T-helper 1 cell treated with Interleukin-12 subunit alpha and Interleukin-12 subunit beta and Interleukin-4 antibody, amounts not matched to agents 30 ng/mL and 1 ng/mL, for 36 hours (primary cell): ENCODE data around the gene EFEMP1. TPM values are rescaled to one million over a fixed set of nuclear protein-coding genes. Genes with fewer than 3 reads are reported as not detected.
"Not testable (repeated sequence)": the region's sequence is repeated elsewhere in the genome, so short reads cannot be mapped to it uniquely, and the experiment has no call there.

Experiments
- intact Hi-C: fragments of 100-400 bp; cut with micrococcal nuclease; formaldehyde crosslinking; loops from one replicate; pipeline ENCODE4 v1.15.1; 2024
- total RNA-seq: library from RNA; stranded (reverse); gene quantifications from 2 replicates; pipeline ENCODE4 v1.2.3, GENCODE V29; 2022

The EFEMP1 gene
- total RNA-seq, 1 donor from 2014 or later, result not detected

GRCh38 chr2:55865096-55865835 lies 58.3 kb downstream of the EFEMP1 start:
- intact Hi-C loops, result no loop called here

GRCh38 chr2:55864351-55865084 lies 59.1 kb downstream of the EFEMP1 start:
- intact Hi-C loops, result no loop called here

GRCh38 chr2:55862673-55863390 lies 60.8 kb downstream of the EFEMP1 start:
- intact Hi-C loops, result no loop called here

GRCh38 chr2:55862246-55862645 lies 61.3 kb downstream of the EFEMP1 start:
- intact Hi-C loops, result no loop called here

GRCh38 chr2:55861733-55862132 lies 61.8 kb downstream of the EFEMP1 start:
- intact Hi-C loops, result no loop called here

- intact Hi-C loops, result no loop called here
Observed at GRCh38 chr2:55860832-55861231, 62.8 kb downstream of the EFEMP1 start.

GRCh38 chr2:55859875-55860274 lies 63.7 kb downstream of the EFEMP1 start:
- intact Hi-C loops, result no loop called here

- intact Hi-C loops, result no loop called here
Observed at GRCh38 chr2:55857766-55858165, 65.8 kb downstream of the EFEMP1 start.

- intact Hi-C loops, result no loop called here
Observed at GRCh38 chr2:55856936-55857335, 66.6 kb downstream of the EFEMP1 start.

- intact Hi-C loops, result no loop called here
Observed at GRCh38 chr2:55848096-55848495, 75.5 kb downstream of the EFEMP1 start.

GRCh38 chr2:55846426-55846825 lies 77.2 kb downstream of the EFEMP1 start:
- intact Hi-C loops, result no loop called here

GRCh38 chr2:55844986-55845385 lies 78.6 kb downstream of the EFEMP1 start:
- intact Hi-C loops, result no loop called here

- intact Hi-C loops, result no loop called here
Observed at GRCh38 chr2:55843994-55844345, 79.6 kb downstream of the EFEMP1 start.

- intact Hi-C loops, result no loop called here
Observed at GRCh38 chr2:55843096-55843993, 80.2 kb downstream of the EFEMP1 start.

GRCh38 chr2:55842046-55842445 lies 81.5 kb downstream of the EFEMP1 start:
- intact Hi-C loops, result no loop called here

- intact Hi-C loops, result no loop called here
Observed at GRCh38 chr2:55840460-55840859, 83.1 kb downstream of the EFEMP1 start.

- intact Hi-C loops, result no loop called here
Observed at GRCh38 chr2:55839182-55839819, 84.3 kb downstream of the EFEMP1 start.

- intact Hi-C loops, result no loop called here
Observed at GRCh38 chr2:55838653-55839052, 84.9 kb downstream of the EFEMP1 start.

- intact Hi-C loops, result not testable (repeated sequence)
Observed at GRCh38 chr2:55838117-55838516, 85.5 kb downstream of the EFEMP1 start.

GRCh38 chr2:55837073-55837472 lies 86.5 kb downstream of the EFEMP1 start:
- intact Hi-C loops, result no loop called here
